ENCODE results near the gene OVOL2.
"Not testable (repeated sequence)": the region's sequence is repeated elsewhere in the genome, so short reads cannot be mapped to it uniquely, and the experiment has no call there.

Gene OVOL2

GRCh38 chr20:18057101-18057993 is at the start of gene OVOL2:
Gene OVOL2 (minus strand): TSS chr20:18057916. CDS start chr20:18057634, 282 bp downstream.
- DNase-seq: no peak

- no peak for DNase-seq
These were observed 45.8 kb upstream of the OVOL2 start for GRCh38 chr20:18103497-18103896.

- DNase-seq: no peak
These were observed 43.6 kb upstream of the OVOL2 start for GRCh38 chr20:18101125-18101810.

- DNase-seq: not testable (repeated sequence)
These were observed 42.9 kb upstream of the OVOL2 start for GRCh38 chr20:18100569-18100968.

- DNase-seq: no peak
These were observed 36.5 kb upstream of the OVOL2 start for GRCh38 chr20:18094191-18094590.

GRCh38 chr20:18093388-18093787 is 35.7 kb upstream of the OVOL2 start:
- DNase-seq: no peak

GRCh38 chr20:18092890-18093289 is 35.2 kb upstream of the OVOL2 start:
- no peak for DNase-seq

- no peak for DNase-seq
These were observed 33.9 kb upstream of the OVOL2 start for GRCh38 chr20:18091623-18092022.

- DNase-seq: no peak
These were observed 32.8 kb upstream of the OVOL2 start for GRCh38 chr20:18090477-18090876.

- DNase-seq: no peak
These were observed 32.3 kb upstream of the OVOL2 start for GRCh38 chr20:18090044-18090443.

- not testable (repeated sequence) for DNase-seq
These were observed 31.1 kb upstream of the OVOL2 start for GRCh38 chr20:18088841-18089240.

GRCh38 chr20:18088298-18088697 is 30.6 kb upstream of the OVOL2 start:
- not testable (repeated sequence) for DNase-seq

GRCh38 chr20:18087054-18087453 is 29.3 kb upstream of the OVOL2 start:
- DNase-seq: no peak

GRCh38 chr20:18080836-18081235 is 23.1 kb upstream of the OVOL2 start:
- DNase-seq: not testable (repeated sequence)

GRCh38 chr20:18079756-18080353 is 22.1 kb upstream of the OVOL2 start:
- no peak for DNase-seq

GRCh38 chr20:18077157-18077556 is 19.4 kb upstream of the OVOL2 start:
- no peak for DNase-seq

- no peak for DNase-seq
These were observed 14.8 kb upstream of the OVOL2 start for GRCh38 chr20:18072532-18072931.

GRCh38 chr20:18066421-18067333 is 9.0 kb upstream of the OVOL2 start:
- DNase-seq: no peak

- DNase-seq: no peak
These were observed 6.0 kb upstream of the OVOL2 start for GRCh38 chr20:18063676-18064075.

GRCh38 chr20:18059603-18060002 is 1.9 kb upstream of the OVOL2 start:
- no peak for DNase-seq

GRCh38 chr20:18058661-18059467 is 1.1 kb upstream of the OVOL2 start:
- no peak for DNase-seq

GRCh38 chr20:18057994-18058349 is 256 bp upstream of the OVOL2 start:
- DNase-seq: no peak

Measured in activated CD8-positive, alpha-beta memory T cell treated with anti-CD3 and anti-CD28 coated beads, Interleukin-2, amount 50 U/mL, for 4 hours (primary cell).